HCT116 (cell line): Measurements from ENCODE around the gene HAT1. TPM values are rescaled to one million over a fixed set of nuclear protein-coding genes. Genes with fewer than 3 reads are reported as not detected.

Source experiments
- ATAC-seq: fragments of 200-7000 bp; cut with Tn5 transposase; 2 replicates; pipeline ENCODE4 v1.9.1; 2020; ENCODE audit warnings: mild to moderate bottlenecking, moderate library complexity
- BruUV-seq: library from RNA; stranded (reverse); fragments of 400-500 nt; replicated peaks from 2 replicates; lab custom pipeline; 2021; lab: Mats Ljungman, UMichigan
- CTCF ChIA-PET: fragments of 300-600 bp; sonication (Branson Sonifier 250); formaldehyde crosslinking; loops from one replicate; lab custom pipeline; 2021; ENCODE audit warnings: antibody characterized with exemption; lab: Charles Lee
- POLR2A ChIA-PET: fragments of 300-600, 350-600 bp; sonication (Branson Sonifier 250); formaldehyde crosslinking; loops from one replicate; lab custom pipeline; 2021; ENCODE audit warnings: antibody characterized with exemption; lab: Charles Lee
- RAD21 ChIA-PET, 2 experiments: fragments of 300-600 bp; sonication (Branson Sonifier 250); formaldehyde crosslinking; loops; one replicate each; lab custom pipeline; 2023; ENCODE audit warnings: low total read pairs in 2 of 2; ENCODE audit not compliant: uncharacterized antibody in 2 of 2, unreplicated experiment in 2 of 2, low non-redundant PET in 1 of 2; lab: Charles Lee
- DNase-seq: peaks from one replicate; pipeline ENCODE4 v3.0.0-alpha.2; 2010; ENCODE audit warnings: low read depth, low spot score
- H2AFZ ChIP-seq: fragments of 200-600 bp; shearing (Covaris generic), sonication (generic); 2 replicates; pipeline ENCODE4 v1.6.1; 2017; ENCODE audit warnings: low read depth, mixed run types, mixed read lengths, antibody characterized with exemption, low read length; ENCODE audit not compliant: poor library complexity, severe bottlenecking
- H3K27ac ChIP-seq: 2 replicates; pipeline ENCODE4 v1.5.1; 2012; ENCODE audit warnings: low read depth, low read length
- H3K27me3 ChIP-seq: fragments of 200-600 bp; sonication (generic); 2 replicates; pipeline ENCODE4 v1.6.1; 2016; ENCODE audit warnings: mixed run types, low read length, mixed read lengths; ENCODE audit not compliant: insufficient read depth
- H3K36me3 ChIP-seq, 2 experiments: fragments of 200-500 bp in 1 of 2; fragments of 200-600 bp in 1 of 2; sonication (Bioruptor generic) in 1 of 2; sonication (generic) in 1 of 2; 2 replicates each; pipeline versions ENCODE4 v1.5.1 to v1.6.1; 2014 to 2016; ENCODE audit warnings: low read length in 2 of 2, inconsistent platforms in 1 of 2, mixed read lengths in 1 of 2, mixed run types in 1 of 2; ENCODE audit not compliant: insufficient read depth in 2 of 2, control insufficient read depth in 1 of 2
- H3K4me1 ChIP-seq, 2 experiments: fragments of 200-600 bp in 1 of 2; sonication (generic) in 1 of 2; 2 replicates each; pipeline versions ENCODE4 v1.5.1 to v1.6.1; 2012 to 2017; ENCODE audit warnings: low read length in 2 of 2, inconsistent platforms in 1 of 2, mild to moderate bottlenecking in 1 of 2, mixed read lengths in 1 of 2, mixed run types in 1 of 2, moderate library complexity in 1 of 2; ENCODE audit not compliant: insufficient read depth in 2 of 2, control insufficient read depth in 1 of 2
- H3K4me2 ChIP-seq: fragments of 200-600 bp; sonication (generic); 2 replicates; pipeline ENCODE4 v1.6.1; 2017; ENCODE audit warnings: mixed run types, low read length, mixed read lengths
- H3K4me3 ChIP-seq, 2 experiments: fragments of 200-600 bp in 1 of 2; sonication (generic) in 1 of 2; replicated peaks in 1 of 2; 2 replicates each; pipeline ENCODE4 v1.5.1; 2011 to 2016; ENCODE audit warnings: low read length in 2 of 2, control low read depth in 1 of 2, low read depth in 1 of 2, mild to moderate bottlenecking in 1 of 2, mixed read lengths in 1 of 2, mixed run types in 1 of 2
- H3K79me2 ChIP-seq: fragments of 200-600 bp; sonication (generic); 2 replicates; pipeline ENCODE4 v1.6.1; 2017; ENCODE audit warnings: mild to moderate bottlenecking, mixed run types, low read length, moderate library complexity, mixed read lengths; ENCODE audit not compliant: insufficient read depth
- H3K9ac ChIP-seq: fragments of 200-600 bp; sonication (generic); 2 replicates; pipeline ENCODE4 v1.6.1; 2016; ENCODE audit warnings: low read length, mixed read lengths
- H3K9me2 ChIP-seq: fragments of 200-600 bp; sonication (generic), shearing (Covaris generic); 2 replicates; pipeline ENCODE4 v1.6.1; 2017; ENCODE audit warnings: mixed run types, mild to moderate bottlenecking, moderate library complexity; ENCODE audit not compliant: insufficient read depth
- H3K9me3 ChIP-seq, 2 experiments: fragments of 200-500 bp in 1 of 2; fragments of 200-600 bp in 1 of 2; sonication (Bioruptor generic) in 1 of 2; sonication (generic) in 1 of 2; 2 replicates each; pipeline ENCODE4 v1.6.1; 2014 to 2017; ENCODE audit warnings: low read length in 2 of 2, mixed read lengths in 2 of 2, inconsistent platforms in 1 of 2, low read depth in 1 of 2, mild to moderate bottlenecking in 1 of 2, mixed run types in 1 of 2, moderate library complexity in 1 of 2; ENCODE audit not compliant: control insufficient read depth in 1 of 2, insufficient read depth in 1 of 2
- H4K20me1 ChIP-seq: fragments of 200-600 bp; sonication (generic), shearing (Covaris generic); 2 replicates; pipeline ENCODE4 v1.6.1; 2017; ENCODE audit warnings: mixed run types, mild to moderate bottlenecking, moderate library complexity; ENCODE audit not compliant: insufficient read depth
- CBX3 ChIP-seq: IDR thresholded peaks from 2 replicates; pipeline ENCODE4 v1.6.1; 2012; ENCODE audit warnings: low read depth
- CEBPB ChIP-seq: IDR thresholded peaks from 2 replicates; pipeline ENCODE4 v1.6.1; 2012; ENCODE audit warnings: low read depth
- EZH2 ChIP-seq: fragments of 200-600 bp; sonication (generic); IDR thresholded peaks from 2 replicates; pipeline ENCODE4 v1.6.1; 2017; ENCODE audit warnings: antibody characterized with exemption, mixed run types
- EZH2phosphoT487 ChIP-seq: fragments of 200-600 bp; IDR thresholded peaks from 2 replicates; pipeline ENCODE4 v1.6.1; 2018; ENCODE audit warnings: antibody characterized with exemption, borderline replicate concordance
- POLR2A ChIP-seq: IDR thresholded peaks from 2 replicates; pipeline ENCODE4 v1.7.0; 2011; ENCODE audit warnings: borderline replicate concordance; ENCODE audit not compliant: insufficient read depth, insufficient read length; ENCODE audit errors: extremely low read depth
- POLR2AphosphoS5 ChIP-seq: IDR thresholded peaks from 2 replicates; pipeline ENCODE4 v1.6.1; 2011; ENCODE audit warnings: mild to moderate bottlenecking, low read depth, low read length, moderate library complexity
- RAD21 ChIP-seq: IDR thresholded peaks from 2 replicates; pipeline ENCODE4 v1.6.1; 2012; ENCODE audit warnings: low read depth, mild to moderate bottlenecking
- intact Hi-C: fragments of 100-400 bp; cut with micrococcal nuclease; formaldehyde crosslinking; loops from 2 replicates; pipeline ENCODE4 v1.10.0; 2022
- total RNA-seq: library from RNA; stranded (reverse); gene quantifications from one replicate; pipeline ENCODE4 v1.2.1, GENCODE V29; 2021; ENCODE audit not compliant: unreplicated experiment

HAT1 gene
- total RNA-seq, 1 experiment from 2014 or later, result 72.6 TPM

DNA sequence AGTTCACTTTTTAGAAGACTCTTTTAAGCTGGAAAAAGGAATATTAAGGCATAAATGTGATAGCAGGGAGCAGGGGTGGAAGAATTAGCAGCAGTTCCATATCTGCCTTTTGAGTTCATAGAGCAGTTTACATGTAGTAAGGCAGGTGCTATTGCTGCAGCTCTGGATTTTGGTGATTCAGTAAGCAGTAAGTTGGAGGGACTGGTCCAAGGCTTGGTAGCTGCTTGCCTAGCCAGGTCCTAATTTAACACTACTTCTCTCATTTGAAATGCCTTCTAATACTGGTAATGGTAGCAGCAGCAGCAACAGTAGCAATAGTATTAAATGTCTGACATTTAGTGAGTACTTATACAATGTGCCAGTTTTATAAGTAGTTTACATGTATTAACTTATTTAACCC lies 30.0 kb downstream of the HAT1 start:
- no peak overlapping the region for H2AFZ ChIP-seq
- H3K9me3 ChIP-seq, result no peaks in the 10 kb centered on the region
- peaks cover 6 to 15% of the 10 kb centered on the region in 2 experiments for H3K4me1 ChIP-seq
- H3K27me3 ChIP-seq, result no peaks in the 10 kb centered on the region
- peaks cover 28% of the 10 kb centered on the region for H3K79me2 ChIP-seq
- CTCF ChIA-PET, result no interaction called here
- H3K36me3 ChIP-seq, result no peaks in the 10 kb centered on the region
- ATAC-seq (no peak), DNase-seq (no peak)
- H3K9me2 ChIP-seq, result no peaks in the 10 kb centered on the region
- intact Hi-C loops, result no loop called here
- H3K27ac ChIP-seq, result no peak overlapping the region
- POLR2A ChIA-PET, result no interaction called here
- no peaks in the 10 kb centered on the region for H4K20me1 ChIP-seq
- H3K4me2 ChIP-seq, result no peak overlapping the region
- H3K9ac ChIP-seq, result no peak overlapping the region
- RAD21 ChIA-PET, result no interaction called here
- no peak overlapping the region for H3K4me3 ChIP-seq
- no TSS peak for BruUV-seq
- TF ChIP-seq RAD21, result no peak
- no peak for TF ChIP-seq POLR2AphosphoS5
- TF ChIP-seq EZH2phosphoT487, result no peak

DNA sequence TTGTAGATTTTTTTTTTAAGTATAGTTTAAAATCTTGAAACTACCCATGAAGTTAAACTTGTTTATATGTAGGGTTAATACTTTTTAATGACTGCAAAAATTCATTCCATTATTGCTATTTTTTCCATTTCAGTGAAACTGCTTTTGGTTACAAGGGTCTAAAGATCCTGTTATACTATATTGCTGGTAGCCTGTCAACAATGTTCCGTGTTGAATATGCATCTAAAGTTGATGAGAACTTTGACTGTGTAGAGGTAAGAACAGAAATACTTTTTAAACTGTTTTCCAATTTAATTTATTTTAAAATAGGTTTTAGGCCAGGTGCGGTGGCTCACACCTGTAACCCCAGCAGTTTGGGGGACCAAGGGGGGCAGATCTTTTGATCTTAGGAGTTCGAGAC lies 30.5 kb downstream of the HAT1 start:
- Histone ChIP-seq H3K4me3 (no peak overlapping the region), H3K9ac (no peak overlapping the region), H3K27ac (no peak overlapping the region), H2AFZ (no peak overlapping the region), H3K27me3 (no peaks in the 10 kb centered on the region), H3K79me2 (peaks cover 26% of the 10 kb centered on the region), H3K9me2 (no peaks in the 10 kb centered on the region), H4K20me1 (no peaks in the 10 kb centered on the region), H3K4me1 (peaks cover 6 to 15% of the 10 kb centered on the region in 2 experiments)
- DNase-seq, result no peak
- POLR2A ChIA-PET, result no interaction called here
- TF ChIP-seq POLR2A, result no peak
- TF ChIP-seq CBX3, result no peak
- TF ChIP-seq CEBPB, result no peak
- TF ChIP-seq RAD21, result no peak
- no peak for TF ChIP-seq EZH2
- TF ChIP-seq, all 23 proteins: peak for 0
- no peaks in the 10 kb centered on the region for H3K9me3 ChIP-seq
- H3K4me2 ChIP-seq, result no peak overlapping the region
- no TSS peak for BruUV-seq
- ChIA-PET CTCF (no interaction called here), RAD21 (no interaction called here)
- intact Hi-C loops, result no loop called here
- H3K36me3 ChIP-seq, result no peaks in the 10 kb centered on the region
- ATAC-seq, result no peak
